ENCODE data around the gene PRRT1B.
A peak's percentile ranks its signal among the peaks of the same experiment; 100 is the strongest.

The PRRT1B gene

DNA sequence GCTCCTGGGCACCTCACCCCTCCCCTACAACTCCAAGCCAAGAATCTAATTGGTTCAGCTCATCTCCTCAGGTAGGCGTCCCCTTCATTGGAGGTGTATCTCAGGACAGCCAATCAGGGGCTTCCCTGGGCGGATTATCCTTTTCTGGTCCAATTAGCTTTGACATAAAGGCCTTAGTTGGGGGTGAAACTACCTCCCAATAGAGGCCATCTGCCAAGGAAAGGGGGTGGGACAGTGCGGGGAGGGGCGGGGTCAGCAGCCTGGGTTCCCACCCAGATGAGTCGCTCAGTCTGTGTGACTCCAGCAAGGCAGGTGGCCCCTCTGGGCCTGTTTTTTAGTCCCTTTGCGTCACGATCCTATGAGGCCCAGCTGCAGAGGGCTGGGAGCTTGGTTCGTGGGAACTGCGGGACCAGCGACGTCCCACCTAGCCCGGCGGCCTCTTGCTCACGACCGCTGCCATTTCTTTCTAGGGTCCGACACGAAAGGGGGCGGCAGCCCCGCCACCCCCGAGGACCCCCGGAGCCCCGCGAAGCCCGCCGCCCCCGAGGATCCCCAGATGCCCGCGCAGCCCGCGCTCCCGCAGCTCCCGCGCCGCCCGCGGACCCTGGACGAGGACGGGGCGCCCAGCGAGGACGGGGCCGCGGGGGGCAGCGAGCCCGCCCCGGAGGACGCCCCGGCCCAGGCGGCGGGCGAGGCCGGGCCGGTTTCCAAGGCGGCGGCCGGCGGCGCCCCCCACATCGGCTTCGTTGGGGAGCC, 8.9 kb downstream of the PRRT1B start:
- no peaks in the 10 kb centered on the region for H3K4me1 ChIP-seq (ENCODE audit: insufficient read depth, low read length)

GRCh38 chr9:131554843-131555351, 9.6 kb downstream of the PRRT1B start:
- Histone ChIP-seq H3K9ac (ENCODE audit: low read depth, low read length) (peak overlapping the region; percentile 35; the same call in 1 of the 2 replicates), H3K36me3 (ENCODE audit: insufficient read depth, low read length) (no peaks in the 10 kb centered on the region), H3K9me3 (ENCODE audit: control insufficient read depth, insufficient read depth, low read length) (0 out of 2 replicates have a peak, but pooled peaks cover 3% of the 10 kb centered on the region), H3K4me1 (ENCODE audit: insufficient read depth, low read length) (no peaks in the 10 kb centered on the region)

More for the DNA sequence above, 8.9 kb downstream of the PRRT1B start:
- Histone ChIP-seq H3K9me3 (ENCODE audit: control insufficient read depth, insufficient read depth, low read length) (0 out of 2 replicates have a peak, but pooled peaks cover 3% of the 10 kb centered on the region), H3K9ac (ENCODE audit: low read depth, low read length) (peak overlapping the region; percentile 35; the same call in 1 of the 2 replicates), H3K36me3 (ENCODE audit: insufficient read depth, low read length) (no peaks in the 10 kb centered on the region)

DNA sequence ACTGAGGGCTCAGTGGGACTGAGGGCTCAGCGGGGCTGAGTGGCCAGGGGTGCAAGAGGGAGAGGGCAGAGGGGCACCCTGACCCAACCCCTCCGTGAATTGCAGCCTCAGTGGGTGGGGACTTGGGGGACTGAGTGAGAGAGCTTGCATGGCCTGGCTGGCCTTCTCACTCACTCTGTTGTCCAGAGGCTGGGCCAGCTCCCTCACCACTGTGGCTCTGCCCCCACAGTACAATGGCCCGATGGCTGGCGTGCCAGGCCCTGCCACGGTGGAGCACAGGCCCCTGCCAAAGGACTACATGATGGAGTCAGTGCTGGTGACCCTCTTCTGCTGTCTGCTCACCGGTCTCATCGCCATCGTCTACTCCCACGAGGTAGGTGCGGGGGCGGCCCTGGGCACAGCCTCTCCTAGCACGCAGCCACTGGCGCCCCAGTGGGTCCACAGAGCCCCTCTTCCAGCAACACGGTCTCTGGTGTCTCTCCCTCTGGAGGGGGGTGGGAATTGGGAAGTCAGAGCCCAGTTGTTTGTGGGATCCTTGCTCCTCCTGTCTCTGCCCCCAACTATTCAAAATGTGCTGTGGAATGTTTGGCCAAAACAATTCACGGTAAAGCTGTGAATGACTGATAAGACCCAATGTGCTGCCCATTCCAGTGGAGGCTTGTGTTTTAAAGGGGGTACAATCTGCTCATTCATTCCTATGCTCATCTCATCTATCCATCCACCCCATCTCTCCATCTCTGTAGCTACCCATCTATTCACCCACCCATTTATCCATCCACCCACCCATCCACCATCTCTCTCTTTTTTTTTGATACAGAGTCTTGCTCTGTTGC, 10.7 kb downstream of the PRRT1B start:
- no peaks in the 10 kb centered on the region for H3K4me1 ChIP-seq (ENCODE audit: insufficient read depth, low read length)

DNA sequence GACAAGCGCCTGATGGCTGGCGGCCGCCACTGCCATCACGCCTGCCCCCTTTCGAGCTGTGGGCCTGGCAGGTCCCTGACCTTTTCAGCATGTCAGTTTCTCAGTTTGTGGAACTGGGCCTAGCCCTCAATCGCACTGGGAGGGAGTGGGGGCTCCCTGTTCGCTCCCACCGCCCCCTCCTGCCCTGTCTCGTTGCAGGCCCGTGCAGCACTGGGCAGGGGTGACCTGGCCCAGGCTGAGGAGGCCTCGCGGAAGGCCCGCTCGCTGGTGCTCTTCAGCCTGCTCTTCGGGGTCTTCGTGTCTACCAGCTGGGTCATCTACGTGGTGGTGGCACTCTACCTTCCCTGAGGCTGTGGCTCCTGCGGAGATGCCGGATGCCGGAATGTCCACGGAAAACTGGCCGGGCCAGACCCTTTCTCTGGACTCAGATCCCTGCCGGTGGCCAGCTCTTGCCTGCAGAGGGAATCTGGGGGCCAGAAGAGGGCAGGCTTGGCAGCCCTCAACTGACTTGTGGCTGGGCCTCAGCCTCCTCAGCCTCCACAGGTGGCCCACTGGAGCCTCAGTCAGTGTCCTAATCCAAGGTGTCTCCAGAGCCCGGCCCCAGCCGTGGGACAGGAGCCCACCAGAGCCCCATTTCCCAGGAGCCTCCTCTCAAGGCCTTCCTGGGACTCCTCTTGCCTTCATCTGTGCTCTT, 12.7 kb downstream of the PRRT1B start:
- Histone ChIP-seq H3K36me3 (ENCODE audit: insufficient read depth, low read length) (no peaks in the 10 kb centered on the region), H3K9ac (ENCODE audit: low read depth, low read length) (no peak overlapping the region), H3K9me3 (ENCODE audit: control insufficient read depth, insufficient read depth, low read length) (peaks cover 12% of the 10 kb centered on the region; the same call in 1 of the 2 replicates), H3K4me1 (ENCODE audit: insufficient read depth, low read length) (no peaks in the 10 kb centered on the region)

More for the DNA sequence above, 10.7 kb downstream of the PRRT1B start:
- H3K9ac ChIP-seq (ENCODE audit: low read depth, low read length), result no peak overlapping the region
- peaks cover 6% of the 10 kb centered on the region; the same call in 1 of the 2 replicates for H3K9me3 ChIP-seq (ENCODE audit: control insufficient read depth, insufficient read depth, low read length)
- no peaks in the 10 kb centered on the region for H3K36me3 ChIP-seq (ENCODE audit: insufficient read depth, low read length)

DNA sequence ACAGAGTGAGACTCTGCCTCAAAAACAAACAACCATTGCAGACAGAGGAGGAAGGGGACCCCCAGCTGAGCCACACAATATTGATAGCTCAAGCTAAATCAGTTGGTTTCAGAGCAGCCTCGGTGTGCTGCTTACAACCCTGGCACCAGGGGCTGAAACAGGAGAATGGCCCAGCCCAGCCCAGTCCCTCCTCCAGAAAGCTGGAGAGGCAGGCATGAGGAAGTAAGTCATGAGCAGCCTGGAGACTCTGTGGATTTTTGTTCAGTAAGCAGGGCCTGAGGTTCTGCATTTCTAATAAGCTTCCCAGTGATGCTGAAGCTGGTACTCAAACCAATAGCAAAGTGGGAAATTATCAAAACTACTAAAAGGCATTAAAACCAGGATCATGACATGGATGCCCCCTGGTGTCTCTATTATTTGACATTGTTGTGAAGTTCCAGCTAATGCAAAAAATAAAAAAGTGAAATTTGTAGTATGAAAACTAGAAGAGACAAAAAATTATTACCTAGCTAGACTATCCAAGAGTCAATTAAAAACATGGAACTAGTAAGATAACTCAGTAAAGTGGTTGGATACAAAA, 14.2 kb downstream of the PRRT1B start:
- Histone ChIP-seq H3K9me3 (ENCODE audit: control insufficient read depth, insufficient read depth, low read length) (peaks cover 9% of the 10 kb centered on the region; the same call in 1 of the 2 replicates), H3K4me1 (ENCODE audit: insufficient read depth, low read length) (no peaks in the 10 kb centered on the region), H3K36me3 (ENCODE audit: insufficient read depth, low read length) (no peaks in the 10 kb centered on the region), H3K9ac (ENCODE audit: low read depth, low read length) (no peak overlapping the region)

GRCh38 chr9:131562032-131562959, 17.0 kb downstream of the PRRT1B start:
- H3K36me3 ChIP-seq (ENCODE audit: insufficient read depth, low read length), result no peaks in the 10 kb centered on the region
- H3K9me3 ChIP-seq (ENCODE audit: control insufficient read depth, insufficient read depth, low read length), result peaks cover 9% of the 10 kb centered on the region; the same call in 1 of the 2 replicates
- H3K9ac ChIP-seq (ENCODE audit: low read depth, low read length), result no peak overlapping the region
- H3K4me1 ChIP-seq (ENCODE audit: insufficient read depth, low read length), result no peaks in the 10 kb centered on the region

DNA sequence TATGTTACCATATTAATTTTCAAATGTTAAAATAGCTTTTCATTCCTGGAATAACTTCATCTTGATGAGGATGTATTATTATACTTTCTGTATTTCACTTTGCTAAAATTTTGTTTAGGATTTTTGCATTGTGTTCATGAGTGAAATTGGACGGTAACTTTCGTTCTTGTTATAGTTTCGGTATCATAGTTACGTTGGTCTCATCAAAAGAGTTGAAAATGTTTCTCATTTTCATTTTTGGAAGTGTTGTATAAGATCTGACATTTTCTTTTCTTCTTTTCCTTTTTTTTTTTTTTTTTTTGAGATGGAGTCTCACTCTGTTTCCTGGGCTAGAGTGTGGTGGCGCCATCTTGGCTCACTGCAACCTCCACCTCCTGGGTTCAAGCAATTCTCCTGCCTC, 20.0 kb downstream of the PRRT1B start:
- no peak overlapping the region for H3K9ac ChIP-seq (ENCODE audit: low read depth, low read length)
- no peaks in the 10 kb centered on the region for H3K4me1 ChIP-seq (ENCODE audit: insufficient read depth, low read length)
- H3K9me3 ChIP-seq (ENCODE audit: control insufficient read depth, insufficient read depth, low read length), result peaks cover 9% of the 10 kb centered on the region; the same call in 1 of the 2 replicates
- no peaks in the 10 kb centered on the region; the same call in 1 of the 2 replicates for H3K36me3 ChIP-seq (ENCODE audit: insufficient read depth, low read length)

DNA sequence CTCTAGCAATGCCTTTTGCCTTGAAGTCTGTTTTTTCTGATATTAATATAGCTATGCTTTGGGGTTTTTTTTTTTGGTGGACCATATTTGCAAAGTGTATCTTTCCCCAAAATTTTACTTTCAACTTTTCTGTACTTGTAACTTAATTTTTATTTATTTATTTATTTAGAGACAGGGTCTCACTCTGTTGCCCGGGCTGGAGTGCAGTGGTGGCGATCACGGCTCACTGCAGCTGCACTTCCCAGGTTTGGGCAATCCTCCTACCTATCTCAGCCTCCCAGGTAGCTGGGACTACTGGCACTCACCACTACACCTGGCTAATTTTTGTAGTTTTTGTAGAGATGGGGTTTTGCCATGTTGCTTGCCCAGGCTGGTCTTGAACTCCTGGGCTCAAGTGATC, 20.8 kb downstream of the PRRT1B start:
- Histone ChIP-seq H3K36me3 (ENCODE audit: insufficient read depth, low read length) (no peaks in the 10 kb centered on the region; the same call in 1 of the 2 replicates), H3K9ac (ENCODE audit: low read depth, low read length) (no peak overlapping the region), H3K9me3 (ENCODE audit: control insufficient read depth, insufficient read depth, low read length) (peaks cover 5% of the 10 kb centered on the region; the same call in 1 of the 2 replicates), H3K4me1 (ENCODE audit: insufficient read depth, low read length) (no peaks in the 10 kb centered on the region)

DNA sequence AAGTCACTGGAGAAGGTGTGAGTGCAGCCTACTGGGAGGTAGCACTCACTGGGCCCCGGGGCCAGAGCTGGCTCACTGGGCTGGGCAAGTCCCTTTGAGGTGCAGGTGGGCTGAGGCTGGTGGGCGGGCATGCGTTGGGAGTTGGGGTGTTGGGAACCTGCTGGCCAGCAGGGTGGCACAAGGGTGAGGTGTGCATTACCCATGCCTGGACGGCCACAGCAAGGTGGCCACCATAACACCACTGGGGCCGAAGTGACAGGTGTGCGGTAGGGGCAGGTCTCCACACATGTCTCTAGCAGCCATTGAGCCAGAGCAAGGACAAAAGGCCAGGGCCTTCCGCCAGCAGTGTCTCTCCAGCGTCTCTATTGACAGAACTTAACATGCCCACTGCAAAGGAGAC, 22.6 kb downstream of the PRRT1B start:
- no peaks in the 10 kb centered on the region; the same call in 1 of the 2 replicates for H3K36me3 ChIP-seq (ENCODE audit: insufficient read depth, low read length)

DNA sequence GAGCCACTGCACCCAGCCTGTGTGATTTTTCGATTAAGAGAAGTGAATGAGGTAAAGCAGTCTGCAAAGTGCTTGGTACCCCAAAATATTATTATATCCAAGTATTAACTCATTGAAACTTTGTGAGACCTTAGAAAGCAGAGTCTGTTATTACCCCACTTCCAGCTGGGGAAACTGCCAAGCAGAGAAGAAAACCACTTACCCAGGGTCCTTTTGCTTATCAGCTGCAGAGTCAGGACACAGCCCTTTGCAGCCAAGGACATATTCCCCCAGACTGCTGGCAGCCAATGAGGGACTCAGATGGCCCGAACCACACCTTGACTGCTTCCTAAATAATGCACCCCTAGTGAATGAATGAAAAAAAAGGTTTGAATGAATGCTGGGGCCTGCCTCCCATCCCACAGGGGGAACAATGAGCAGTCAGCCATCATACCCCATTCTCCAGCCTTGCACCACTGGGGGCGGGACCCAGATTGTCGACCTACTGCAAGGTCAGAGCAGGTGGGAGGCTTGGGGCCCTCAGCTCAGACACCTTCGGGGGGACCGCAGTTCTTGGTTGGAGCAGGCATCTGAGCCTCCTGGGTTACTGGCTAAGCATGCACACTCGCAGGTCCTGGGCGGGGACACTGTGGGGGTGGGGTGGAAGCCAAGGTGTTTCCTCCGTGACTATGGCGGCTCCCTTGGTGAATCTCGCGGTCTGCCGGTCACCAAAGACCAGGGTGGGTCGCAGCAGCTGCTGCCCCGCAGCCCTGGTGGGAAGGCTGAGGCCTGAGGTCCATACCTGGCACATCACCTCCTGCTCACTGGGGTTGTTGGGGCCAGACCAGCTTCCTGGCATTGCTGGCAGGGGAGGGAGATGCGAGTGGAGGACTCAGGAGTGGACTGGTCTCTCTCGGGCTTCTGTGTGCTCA, 29.7 kb downstream of the PRRT1B start:
- Histone ChIP-seq H3K4me1 (ENCODE audit: insufficient read depth, low read length) (no peaks in the 10 kb centered on the region), H3K36me3 (ENCODE audit: insufficient read depth, low read length) (peaks cover 5% of the 10 kb centered on the region; the same call in 1 of the 2 replicates), H3K9me3 (ENCODE audit: control insufficient read depth, insufficient read depth, low read length) (no peaks in the 10 kb centered on the region), H3K9ac (ENCODE audit: low read depth, low read length) (no peak overlapping the region)

More for the DNA sequence above, 22.6 kb downstream of the PRRT1B start:
- Histone ChIP-seq H3K4me1 (ENCODE audit: insufficient read depth, low read length) (no peaks in the 10 kb centered on the region), H3K9me3 (ENCODE audit: control insufficient read depth, insufficient read depth, low read length) (no peaks in the 10 kb centered on the region), H3K9ac (ENCODE audit: low read depth, low read length) (no peak overlapping the region)

GRCh38 chr9:131575946-131576853, 30.9 kb downstream of the PRRT1B start:
- Histone ChIP-seq H3K9ac (ENCODE audit: low read depth, low read length) (no peak overlapping the region), H3K36me3 (ENCODE audit: insufficient read depth, low read length) (peaks cover 5% of the 10 kb centered on the region; the same call in 1 of the 2 replicates), H3K4me1 (ENCODE audit: insufficient read depth, low read length) (no peaks in the 10 kb centered on the region), H3K9me3 (ENCODE audit: control insufficient read depth, insufficient read depth, low read length) (no peaks in the 10 kb centered on the region)
